ENCODE measurements around the gene CTBP2. TPM values are rescaled to one million over a fixed set of nuclear protein-coding genes. Genes with fewer than 3 reads are reported as not detected.

The CTBP2 gene
- total RNA-seq, 2 experiments from 2014 or later: 0.17 TPM; not detected in 1

GRCh38 chr10:125002047-125002422, 158.3 kb downstream of the CTBP2 start:
- intact Hi-C loops (cut with DNase I, micrococcal nuclease): no loop called here
- H3K9me3 Mint-ChIP-seq: no peaks in the 10 kb centered on the region
- H3K27ac ChIP-seq (ENCODE audit: low read depth in 1 of 2, low read length in 2 of 2): no peak overlapping the region
- ATAC-seq (ENCODE audit: poor library complexity) (no peak), DNase-seq (no peak)
- CTCF ChIA-PET: no interaction called here
- H3K36me3 ChIP-seq (ENCODE audit: insufficient read depth, low read length): no peaks in the 10 kb centered on the region
- no peaks in the 10 kb centered on the region for H3K9me3 ChIP-seq (ENCODE audit: control insufficient read depth in 1 of 2, insufficient read depth in 1 of 2, low read length in 2 of 2)
- no peaks in the 10 kb centered on the region for H3K36me3 Mint-ChIP-seq (ENCODE audit: low read depth)
- no peak overlapping the region for H3K4me3 Mint-ChIP-seq
- H3K4me3 ChIP-seq (ENCODE audit: low read length): no peak overlapping the region
- peaks cover 0 to 2% of the 10 kb centered on the region in 2 experiments for H3K27me3 ChIP-seq (ENCODE audit: control insufficient read depth in 1 of 2, insufficient read depth in 2 of 2, low read length in 2 of 2)
- TF ChIP-seq CTCF (IDR thresholded peaks at IDR 0.05): no peak
- peaks cover 5% of the 10 kb centered on the region for H3K4me1 ChIP-seq (ENCODE audit: insufficient read depth, low read length)
- no peaks in the 10 kb centered on the region for H3K4me1 Mint-ChIP-seq (ENCODE audit: low read depth)
- H3K27ac Mint-ChIP-seq: no peak overlapping the region
- POLR2A ChIA-PET: no interaction called here
- H3K27me3 Mint-ChIP-seq: no peaks in the 10 kb centered on the region

- H3K27ac ChIP-seq (ENCODE audit: low read depth in 1 of 2, low read length in 2 of 2): no peak overlapping the region
- H3K9me3 Mint-ChIP-seq: no peaks in the 10 kb centered on the region
- intact Hi-C loops (cut with DNase I, micrococcal nuclease): no loop called here
- H3K36me3 ChIP-seq (ENCODE audit: insufficient read depth, low read length): no peaks in the 10 kb centered on the region
- no peaks in the 10 kb centered on the region for H3K27me3 Mint-ChIP-seq
- H3K4me3 ChIP-seq (ENCODE audit: low read length): no peak overlapping the region
- DNase-seq (peak in 1 of 14 experiments; percentile 28), ATAC-seq (ENCODE audit: poor library complexity) (no peak)
- no peaks in the 10 kb centered on the region for H3K4me1 Mint-ChIP-seq (ENCODE audit: low read depth)
- H3K9me3 ChIP-seq (ENCODE audit: control insufficient read depth in 1 of 2, insufficient read depth in 1 of 2, low read length in 2 of 2): no peaks in the 10 kb centered on the region
- POLR2A ChIA-PET: no interaction called here
- peaks cover 5% of the 10 kb centered on the region for H3K4me1 ChIP-seq (ENCODE audit: insufficient read depth, low read length)
- no peaks in the 10 kb centered on the region for H3K36me3 Mint-ChIP-seq (ENCODE audit: low read depth)
- CTCF ChIA-PET: no interaction called here
- TF ChIP-seq CTCF (IDR thresholded peaks at IDR 0.05): no peak
- no peak overlapping the region for H3K27ac Mint-ChIP-seq
- H3K27me3 ChIP-seq (ENCODE audit: control insufficient read depth in 1 of 2, insufficient read depth in 2 of 2, low read length in 2 of 2): peaks cover 0 to 2% of the 10 kb centered on the region in 2 experiments
- no peak overlapping the region for H3K4me3 Mint-ChIP-seq
Observed at GRCh38 chr10:125001313-125002046, 158.9 kb downstream of the CTBP2 start.

- intact Hi-C loops (cut with DNase I, micrococcal nuclease): no loop called here
- Histone ChIP-seq H3K36me3 (ENCODE audit: insufficient read depth, low read length) (no peaks in the 10 kb centered on the region), H3K27me3 (ENCODE audit: control insufficient read depth in 1 of 2, insufficient read depth in 2 of 2, low read length in 2 of 2) (peaks cover 0 to 2% of the 10 kb centered on the region in 2 experiments), H3K4me1 (ENCODE audit: insufficient read depth, low read length) (peaks cover 5% of the 10 kb centered on the region), H3K4me3 (ENCODE audit: low read length) (no peak overlapping the region), H3K9me3 (ENCODE audit: control insufficient read depth in 1 of 2, insufficient read depth in 1 of 2, low read length in 2 of 2) (no peaks in the 10 kb centered on the region), H3K27ac (ENCODE audit: low read depth in 1 of 2, low read length in 2 of 2) (no peak overlapping the region)
- DNase-seq (peak in 1 of 14 experiments; percentile 28), ATAC-seq (ENCODE audit: poor library complexity) (no peak)
- Mint-ChIP-seq H3K9me3 (no peaks in the 10 kb centered on the region), H3K4me1 (ENCODE audit: low read depth) (no peaks in the 10 kb centered on the region), H3K27me3 (no peaks in the 10 kb centered on the region), H3K27ac (no peak overlapping the region), H3K36me3 (ENCODE audit: low read depth) (no peaks in the 10 kb centered on the region), H3K4me3 (no peak overlapping the region)
- CTCF ChIA-PET: no interaction called here
- POLR2A ChIA-PET: no interaction called here
- no peak for TF ChIP-seq CTCF (IDR thresholded peaks at IDR 0.05)
Observed at GRCh38 chr10:125000366-125001312, 159.7 kb downstream of the CTBP2 start.

Measured in CD4-positive, alpha-beta T cell (primary cell).